Epithelial cell of esophagus (primary cell): ENCODE data around the gene R3HDM2.
"Not testable (repeated sequence)": the region's sequence is repeated elsewhere in the genome, so short reads cannot be mapped to it uniquely, and the experiment has no call there.

Source experiments
- DNase-seq: peaks from one replicate; pipeline ENCODE4 v3.0.0; 2010; ENCODE audit warnings: low read depth
- H3K4me3 ChIP-seq: 2 replicates; pipeline ENCODE4 v1.5.1; 2011; ENCODE audit warnings: mild to moderate bottlenecking, low read length, control low read depth
- TF ChIP-seq, protein P1 (sequence below): IDR thresholded peaks from 2 replicates; pipeline ENCODE4 v1.5.1; 2011; ENCODE audit warnings: low read depth, mild to moderate bottlenecking, low read length, control low read depth, inconsistent platforms; ENCODE audit not compliant: insufficient read depth; ENCODE audit errors: missing control alignments

R3HDM2 gene

DNA sequence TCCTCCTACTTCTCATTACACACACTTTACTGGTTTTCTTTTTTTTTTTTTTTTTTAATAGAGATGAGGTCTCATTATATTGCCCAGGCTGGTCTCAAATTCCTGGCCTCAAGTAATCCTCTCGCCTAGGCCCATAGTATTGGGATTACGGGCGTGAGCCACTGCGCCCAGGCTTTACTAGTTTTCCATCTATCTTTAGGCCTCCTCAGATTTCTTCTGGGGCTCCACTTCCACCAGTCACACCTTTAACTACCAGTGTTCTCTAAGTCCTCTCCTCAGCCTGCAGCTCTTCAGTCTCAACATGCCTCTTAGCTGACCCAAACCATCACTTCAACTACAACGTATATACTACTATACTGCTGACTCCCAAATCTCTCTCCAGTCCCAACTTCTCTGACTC is 10.4 kb downstream of the R3HDM2 start:
- TF ChIP-seq, protein P1, sequence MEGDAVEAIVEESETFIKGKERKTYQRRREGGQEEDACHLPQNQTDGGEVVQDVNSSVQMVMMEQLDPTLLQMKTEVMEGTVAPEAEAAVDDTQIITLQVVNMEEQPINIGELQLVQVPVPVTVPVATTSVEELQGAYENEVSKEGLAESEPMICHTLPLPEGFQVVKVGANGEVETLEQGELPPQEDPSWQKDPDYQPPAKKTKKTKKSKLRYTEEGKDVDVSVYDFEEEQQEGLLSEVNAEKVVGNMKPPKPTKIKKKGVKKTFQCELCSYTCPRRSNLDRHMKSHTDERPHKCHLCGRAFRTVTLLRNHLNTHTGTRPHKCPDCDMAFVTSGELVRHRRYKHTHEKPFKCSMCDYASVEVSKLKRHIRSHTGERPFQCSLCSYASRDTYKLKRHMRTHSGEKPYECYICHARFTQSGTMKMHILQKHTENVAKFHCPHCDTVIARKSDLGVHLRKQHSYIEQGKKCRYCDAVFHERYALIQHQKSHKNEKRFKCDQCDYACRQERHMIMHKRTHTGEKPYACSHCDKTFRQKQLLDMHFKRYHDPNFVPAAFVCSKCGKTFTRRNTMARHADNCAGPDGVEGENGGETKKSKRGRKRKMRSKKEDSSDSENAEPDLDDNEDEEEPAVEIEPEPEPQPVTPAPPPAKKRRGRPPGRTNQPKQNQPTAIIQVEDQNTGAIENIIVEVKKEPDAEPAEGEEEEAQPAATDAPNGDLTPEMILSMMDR = no peak
- DNase-seq = no peak

DNA sequence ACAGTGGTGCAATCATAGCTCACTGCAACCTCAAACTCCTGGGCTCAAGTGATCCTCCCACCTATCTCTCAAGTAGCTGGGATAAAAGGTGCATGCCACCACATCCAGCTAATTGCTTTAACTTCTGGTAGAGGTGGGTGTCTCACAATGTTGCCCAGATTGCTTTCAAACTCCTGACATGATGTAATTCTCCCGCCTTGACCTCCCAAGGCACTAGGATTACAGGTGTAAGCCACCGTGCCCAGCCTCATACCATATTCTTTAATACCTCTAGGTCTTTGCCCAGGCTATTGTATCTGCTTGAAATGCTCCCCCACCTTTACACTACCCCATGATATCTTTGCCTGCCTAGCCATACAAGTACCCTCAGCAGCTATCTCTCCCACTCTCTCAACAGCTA is 11.3 kb downstream of the R3HDM2 start:
- no peak for DNase-seq
- H3K4me3 ChIP-seq = no peak overlapping the region
- TF ChIP-seq, protein P1 = no peak

More for the DNA sequence above, 10.4 kb downstream of the R3HDM2 start:
- no peak overlapping the region for H3K4me3 ChIP-seq

DNA sequence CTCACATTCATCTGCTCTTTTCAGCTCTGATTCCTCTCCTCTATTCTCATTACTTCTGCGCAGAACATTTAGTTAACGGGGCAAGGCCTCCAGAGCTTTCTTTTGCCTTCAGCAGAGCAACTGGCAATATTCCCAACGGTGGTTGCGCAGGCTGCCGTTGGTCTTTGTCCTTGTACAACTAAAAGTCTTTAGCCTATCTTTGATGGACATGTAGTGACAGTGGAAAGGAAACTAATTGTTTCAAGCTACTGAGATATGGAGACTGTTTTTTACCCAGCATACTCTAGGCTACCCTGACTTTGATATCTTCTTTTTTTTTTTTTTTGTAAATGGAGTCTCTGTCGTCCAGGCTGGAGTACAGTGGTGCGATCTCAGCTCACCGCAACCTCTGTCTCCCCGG is 12.6 kb downstream of the R3HDM2 start:
- H3K4me3 ChIP-seq = no peak overlapping the region
- TF ChIP-seq, protein P1 = no peak
- no peak for DNase-seq

DNA sequence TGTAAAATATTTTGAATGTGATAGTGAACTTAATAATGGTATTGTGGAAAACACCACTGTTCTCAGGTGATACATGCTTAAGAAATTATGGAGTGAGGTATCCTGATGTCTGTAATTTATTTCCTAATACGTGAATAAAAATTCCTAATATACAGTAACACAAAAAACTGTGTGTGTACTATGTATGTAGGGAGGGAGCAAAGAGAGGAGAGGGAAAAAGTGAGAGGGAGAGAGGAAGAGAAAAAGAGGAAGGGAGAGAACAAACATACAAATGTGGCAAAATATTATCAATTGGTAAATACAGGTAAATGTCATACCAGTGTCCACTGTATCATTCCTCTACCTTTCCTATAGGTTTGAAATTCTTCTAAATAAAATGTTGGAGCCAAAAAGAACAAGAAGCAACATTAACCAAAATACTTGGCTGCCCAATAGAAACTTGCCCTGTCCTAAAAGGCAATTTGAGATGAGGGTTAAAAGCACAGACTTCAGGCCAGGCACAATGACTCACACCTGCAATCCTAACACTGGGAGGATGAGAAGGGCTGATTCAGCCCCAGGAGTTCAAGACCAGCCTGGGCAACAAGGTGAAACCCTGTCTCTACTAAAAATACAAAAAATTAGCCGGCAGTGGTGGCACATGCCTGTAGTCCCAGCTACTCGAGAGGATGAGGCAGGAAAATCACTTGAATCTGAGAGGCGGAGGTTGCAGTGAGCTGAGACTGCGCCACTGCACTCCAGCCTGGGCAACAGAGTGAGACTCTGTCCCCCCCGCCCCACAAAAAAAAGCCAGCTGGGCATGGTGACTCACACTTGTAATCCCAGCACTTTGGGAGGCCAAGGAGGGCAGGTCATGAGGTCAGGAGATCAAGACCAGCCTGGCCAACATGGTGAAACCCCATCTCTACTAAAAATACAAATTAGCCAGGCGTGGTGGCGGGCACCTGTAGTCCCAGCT is 14.5 kb downstream of the R3HDM2 start:
- DNase-seq = peak; percentile 43
- no peak overlapping the region for H3K4me3 ChIP-seq
- TF ChIP-seq, protein P1 = no peak

DNA sequence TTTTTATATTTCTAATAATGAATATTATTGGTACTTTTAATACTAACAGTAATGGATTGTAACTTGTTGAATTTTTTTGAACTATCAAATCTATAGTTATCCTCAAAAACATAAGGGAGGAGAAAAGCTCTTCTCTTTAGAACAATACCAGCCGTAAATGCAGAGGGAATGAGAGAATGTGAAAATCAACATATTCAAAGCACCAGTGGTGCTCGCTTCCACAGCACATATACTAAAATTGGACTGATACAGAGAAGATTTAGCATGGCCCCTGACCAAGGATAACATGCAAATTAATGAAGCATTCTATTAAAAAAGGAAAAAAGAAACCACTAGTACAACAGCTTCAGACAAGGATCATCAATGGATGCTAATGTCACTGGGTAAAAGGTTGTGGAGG is 15.8 kb downstream of the R3HDM2 start:
- TF ChIP-seq, protein P1 = no peak
- DNase-seq = no peak
- H3K4me3 ChIP-seq = no peak overlapping the region

DNA sequence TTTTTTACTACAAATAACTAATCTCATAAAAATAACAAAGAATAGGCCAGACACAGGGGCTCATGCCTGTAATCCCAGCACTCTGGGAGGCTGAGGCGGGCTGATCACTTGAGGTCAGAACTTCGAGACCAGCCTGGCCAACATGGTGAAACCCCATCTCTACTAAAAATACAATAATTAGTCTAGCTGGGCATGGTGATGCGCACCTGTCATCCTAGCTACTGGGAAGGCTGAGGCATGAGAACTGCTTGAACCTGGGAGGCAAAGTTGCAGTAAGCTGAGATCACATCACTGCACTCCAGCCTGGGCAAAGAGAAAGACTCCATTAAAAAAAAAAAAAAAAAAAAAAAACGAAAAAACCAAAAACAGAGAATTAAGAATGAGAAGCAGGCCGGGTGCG is 16.7 kb downstream of the R3HDM2 start:
- not testable (repeated sequence) for DNase-seq, H3K4me3 ChIP-seq

DNA sequence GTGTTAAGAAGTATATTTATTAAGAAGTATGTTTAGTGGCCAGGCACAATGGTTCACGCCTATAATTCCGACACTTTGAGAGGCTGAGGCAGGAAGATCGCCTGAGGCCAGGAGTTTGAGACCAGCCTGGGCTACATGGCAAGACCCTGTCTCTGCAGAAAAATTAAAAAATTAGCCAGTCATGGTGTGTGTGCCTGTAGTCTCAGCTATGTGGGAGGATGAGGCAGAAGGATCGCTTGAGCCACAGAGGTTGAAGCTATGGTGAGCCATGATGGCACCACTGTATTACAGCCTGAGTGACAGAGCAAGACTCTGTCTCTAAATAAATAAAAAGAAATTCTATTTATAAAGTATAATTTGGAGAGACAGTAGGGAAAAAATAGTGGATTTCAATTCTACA is 20.3 kb downstream of the R3HDM2 start:
- H3K4me3 ChIP-seq = no peak overlapping the region
- DNase-seq = no peak
- TF ChIP-seq, protein P1 = no peak
